ENCODE measurements around the gene MACROD2.
"Not testable (repeated sequence)": the region's sequence is repeated elsewhere in the genome, so short reads cannot be mapped to it uniquely, and the experiment has no call there.

Gene MACROD2

DNA sequence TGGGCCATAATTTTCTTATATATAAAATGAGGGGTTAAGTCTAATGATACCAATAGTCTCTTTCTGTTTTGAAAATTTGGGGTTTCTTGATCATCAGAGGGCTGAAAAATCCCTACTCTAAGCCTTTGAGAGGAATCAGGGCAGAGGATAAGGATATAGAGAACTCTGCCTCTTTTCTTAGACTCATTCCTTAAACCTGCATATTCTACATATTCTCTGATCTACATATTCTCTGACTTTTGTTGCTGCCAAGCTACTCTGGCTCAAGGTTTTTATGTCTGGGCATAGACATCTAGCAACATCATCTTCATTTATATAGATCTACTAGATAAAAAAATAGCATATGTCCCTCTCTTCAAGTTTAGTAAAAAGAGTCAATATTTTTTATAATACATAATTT is 270.9 kb downstream of the MACROD2 start:
- DNase-seq (ENCODE audit: low spot score) = no peak

DNA sequence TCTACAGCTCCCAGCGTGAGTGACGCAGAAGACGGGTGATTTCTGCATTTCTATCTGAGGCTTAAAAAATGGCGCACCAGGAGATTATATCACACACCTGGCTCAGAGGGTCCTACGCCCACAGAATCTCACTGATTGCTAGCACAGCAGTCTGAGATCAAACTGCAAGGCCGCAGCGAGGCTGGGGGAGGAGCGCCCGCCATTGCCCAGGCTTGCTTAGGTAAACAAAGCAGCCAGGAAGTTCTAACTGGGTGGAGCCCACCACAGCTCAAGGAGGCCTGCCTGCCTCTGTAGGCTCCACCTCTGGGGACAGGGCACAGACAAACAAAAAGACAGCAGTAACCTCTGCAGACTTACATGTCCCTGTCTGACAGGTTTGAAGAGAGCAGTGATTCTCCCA is 275.4 kb downstream of the MACROD2 start:
- not testable (repeated sequence) for DNase-seq (ENCODE audit: low spot score)

DNA sequence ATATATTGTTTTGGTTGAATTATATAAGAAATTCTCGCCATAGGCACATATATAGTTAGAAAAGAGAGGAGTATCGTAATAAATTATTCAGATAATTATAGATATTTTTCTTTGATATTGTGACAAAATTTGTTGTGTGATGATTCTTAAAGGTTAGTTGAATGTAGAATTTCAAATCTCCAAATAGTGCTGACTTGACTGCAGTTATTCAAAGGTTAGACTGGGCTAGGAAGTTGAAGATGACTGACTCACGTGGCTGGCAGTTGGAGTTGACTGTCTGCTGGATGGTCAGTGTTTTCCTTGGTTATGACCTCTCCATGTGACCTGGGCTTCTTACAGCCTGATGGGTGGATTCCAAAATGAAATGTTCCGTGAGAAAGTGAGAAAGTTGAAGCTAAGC is 286.8 kb downstream of the MACROD2 start:
- DNase-seq (ENCODE audit: low spot score) = no peak

DNA sequence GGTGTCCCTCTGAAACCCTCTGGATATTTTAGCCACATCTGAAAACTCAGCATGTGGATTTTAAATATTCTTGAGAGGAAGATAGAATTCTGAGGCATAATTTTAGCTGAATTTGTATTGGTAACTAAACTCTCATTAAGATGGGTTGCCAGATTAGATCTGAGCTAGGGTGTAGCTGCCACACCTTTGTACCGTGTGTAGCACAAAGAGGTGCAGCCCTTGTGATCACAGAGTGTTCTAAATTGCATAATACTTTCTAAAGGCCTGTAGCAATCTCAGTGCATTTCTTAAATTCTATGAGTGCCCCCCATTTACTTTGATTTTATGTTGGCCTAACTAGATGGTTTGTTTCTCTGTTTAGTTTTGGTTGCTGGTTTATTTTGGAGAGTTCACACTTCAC is 289.1 kb downstream of the MACROD2 start:
- no peak for DNase-seq (ENCODE audit: low spot score)

DNA sequence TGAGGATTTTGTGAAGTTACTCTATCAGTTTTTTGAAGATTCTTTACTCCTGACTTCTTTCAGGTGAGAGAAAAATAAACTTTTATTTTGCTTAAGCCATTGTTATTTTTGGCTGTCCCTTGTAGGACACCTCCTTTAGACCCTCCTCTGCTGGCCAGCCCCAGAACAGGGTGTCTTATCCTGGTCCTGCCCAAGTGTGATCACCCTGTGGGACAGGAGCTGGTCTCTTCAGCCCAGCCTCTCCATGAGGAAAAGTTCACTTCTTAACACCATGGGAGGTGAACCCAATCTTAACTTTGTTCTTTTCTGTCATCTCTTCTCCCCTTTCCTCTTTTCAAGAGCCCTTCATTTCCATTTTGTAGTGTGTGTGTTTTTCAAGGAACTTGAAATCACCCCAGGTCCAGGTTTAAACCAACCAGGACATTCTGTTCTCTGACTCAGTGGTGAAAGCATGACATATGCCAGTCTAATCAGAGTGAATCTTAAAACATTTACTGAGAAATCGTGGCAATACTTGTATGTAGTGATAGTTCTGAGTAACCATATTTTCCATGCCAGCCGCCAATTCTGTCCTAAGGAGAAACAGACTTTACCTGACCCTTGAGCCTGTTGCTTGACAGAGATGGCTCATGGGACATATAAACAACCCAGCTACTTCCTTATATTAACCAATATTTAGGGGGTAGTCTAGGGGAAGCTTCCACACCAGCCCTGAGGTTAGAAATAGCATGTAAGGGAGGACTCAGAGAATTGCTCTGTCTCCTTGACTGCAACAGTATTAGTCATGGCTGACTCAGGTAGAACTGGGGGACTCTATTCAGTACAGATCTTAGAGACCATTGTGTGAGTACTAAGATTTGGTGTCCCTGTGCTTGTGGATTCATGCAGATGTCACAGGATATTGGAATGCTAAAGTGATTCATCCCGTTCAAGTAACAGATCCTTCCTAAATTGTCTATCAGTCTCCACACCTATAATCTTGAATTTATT is 293.3 kb downstream of the MACROD2 start:
- DNase-seq (ENCODE audit: low spot score) = no peak

DNA sequence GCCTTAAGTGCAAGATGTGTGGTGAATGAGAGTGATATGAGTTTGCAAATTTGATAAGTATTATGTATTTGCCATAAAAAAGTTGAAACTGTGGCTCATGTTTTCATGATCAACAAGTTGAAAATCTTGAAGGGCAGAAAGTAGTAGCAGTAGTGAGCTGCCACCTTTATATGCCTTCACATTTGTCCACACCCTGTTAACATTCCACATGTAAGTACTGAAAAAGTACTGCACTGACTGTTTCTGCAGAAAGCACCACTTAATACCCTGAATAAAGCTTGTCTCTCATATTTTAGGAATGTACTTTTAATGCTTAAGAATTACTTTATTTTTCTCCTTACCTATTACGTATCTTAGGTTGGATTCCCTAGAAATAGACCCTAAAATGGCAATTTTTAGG is 296.2 kb downstream of the MACROD2 start:
- no peak for DNase-seq (ENCODE audit: low spot score)

DNA sequence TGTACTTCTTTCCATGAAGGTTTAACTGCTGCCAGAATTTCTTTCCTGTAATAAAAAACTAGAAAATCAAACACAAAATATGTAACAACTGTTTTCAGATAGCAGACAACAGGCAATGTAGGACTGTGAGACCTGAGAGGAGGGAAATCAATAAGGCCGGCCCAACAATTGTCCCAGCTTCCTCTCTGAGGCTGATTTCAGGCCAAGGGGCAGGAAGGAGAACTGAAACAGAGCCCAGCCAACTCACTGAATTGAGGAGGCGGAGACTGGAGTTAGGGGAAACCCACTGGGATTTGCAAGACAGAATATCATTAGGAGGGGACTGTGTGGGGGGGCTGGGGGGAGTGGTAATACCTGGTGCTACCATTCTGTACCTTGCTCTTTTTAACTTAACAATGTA is 299.9 kb downstream of the MACROD2 start:
- DNase-seq (ENCODE audit: low spot score) = peak; percentile 6

DNA sequence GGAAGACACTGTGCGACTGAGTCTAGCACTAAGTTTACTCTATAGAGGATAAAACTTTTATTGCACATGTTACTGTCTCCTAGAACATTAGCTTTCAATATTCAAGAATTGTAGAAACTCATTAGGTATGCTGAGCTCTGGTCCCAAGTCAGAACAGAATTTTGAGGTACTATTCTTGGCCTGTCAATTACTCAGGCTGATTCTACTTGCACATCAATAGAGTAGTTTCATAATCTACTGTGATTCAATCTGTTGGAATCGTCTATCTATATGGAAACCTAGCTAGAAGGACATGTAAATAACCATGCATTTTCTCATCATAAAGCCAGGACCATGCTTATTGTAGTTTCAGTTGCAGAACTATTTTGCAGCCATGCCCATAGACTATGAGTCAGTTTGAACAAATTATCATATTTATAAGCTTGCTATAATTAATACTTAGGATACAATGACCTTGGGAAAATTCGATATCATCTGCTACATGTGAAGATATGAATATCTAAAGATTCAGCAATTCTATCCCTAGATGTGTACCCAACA is 300.5 kb downstream of the MACROD2 start:
- no peak for DNase-seq (ENCODE audit: low spot score)

DNA sequence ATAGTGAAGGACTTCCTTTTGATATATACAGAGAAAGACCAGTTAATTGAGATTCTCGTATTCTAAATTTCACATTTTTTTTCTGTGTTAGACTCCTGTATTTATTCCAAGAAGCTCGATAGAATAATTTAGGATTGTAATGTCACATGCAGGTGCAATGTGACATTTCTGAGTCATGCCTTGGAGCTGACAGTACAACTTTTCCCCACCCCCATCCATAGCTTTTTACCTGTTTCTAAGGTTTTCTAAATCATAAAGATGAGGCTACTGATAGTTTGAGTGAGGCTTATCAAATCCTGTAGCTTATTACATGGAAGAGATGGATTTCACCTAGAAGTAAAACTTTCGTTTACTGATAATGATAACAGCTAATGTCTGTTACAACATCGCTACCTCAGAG is 304.5 kb downstream of the MACROD2 start:
- DNase-seq (ENCODE audit: low spot score) = no peak

DNA sequence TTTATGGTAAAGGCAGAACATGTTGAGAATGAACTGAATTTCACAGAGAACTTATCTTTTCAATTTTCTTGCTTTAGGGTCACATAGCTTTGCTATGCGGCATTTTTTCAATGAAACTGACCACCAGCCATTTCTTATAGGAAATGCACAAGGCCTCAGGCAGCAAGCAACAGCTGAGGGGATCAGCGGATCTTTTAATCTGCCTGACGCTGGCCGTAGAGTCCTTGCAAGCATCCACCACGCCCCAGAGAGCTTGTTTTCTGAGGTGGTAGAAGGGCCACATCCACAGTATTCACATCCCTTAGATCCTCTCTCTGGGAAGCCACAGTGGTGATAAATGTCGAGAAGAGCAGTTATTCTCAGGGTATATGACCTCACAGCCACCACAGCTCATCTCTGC is 307.8 kb downstream of the MACROD2 start:
- DNase-seq (ENCODE audit: low spot score) = no peak

DNA sequence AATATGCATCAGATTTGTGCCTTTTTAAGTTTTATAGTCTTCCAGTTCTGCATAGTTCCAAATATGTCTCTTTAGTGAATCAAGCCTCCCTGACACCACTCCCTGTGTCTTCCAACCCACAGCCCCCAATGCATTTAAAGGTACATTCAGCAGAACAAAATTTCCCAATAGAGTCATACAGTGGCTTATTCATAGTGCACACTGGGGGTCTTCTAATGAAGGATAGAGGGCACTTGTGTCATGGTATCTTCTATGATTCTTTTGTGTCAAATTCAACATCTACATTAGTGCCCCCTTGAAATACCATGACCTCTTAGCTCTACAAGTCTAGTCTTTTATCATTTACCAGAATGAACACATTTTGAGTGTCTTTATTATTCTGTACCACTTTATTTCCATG is 308.3 kb downstream of the MACROD2 start:
- DNase-seq (ENCODE audit: low spot score) = no peak

DNA sequence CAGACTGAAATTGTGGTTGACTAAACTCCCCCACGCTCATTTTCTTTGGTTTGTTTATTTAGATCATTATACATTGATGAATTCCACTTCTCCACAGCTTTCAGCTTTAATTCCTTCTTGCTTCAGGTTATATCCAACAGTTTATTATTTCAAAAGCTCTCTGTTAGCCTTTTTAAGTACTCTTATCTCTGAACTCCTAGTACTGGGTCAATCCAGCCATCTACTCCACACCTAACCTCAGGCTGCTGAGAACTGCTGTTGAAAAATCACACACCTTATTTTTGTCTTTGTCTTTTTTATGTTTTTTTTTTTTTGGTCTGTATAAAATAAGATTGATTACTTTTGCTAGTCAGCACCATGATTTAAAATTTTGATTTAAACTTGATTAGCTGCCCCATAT is 309.2 kb downstream of the MACROD2 start:
- DNase-seq (ENCODE audit: low spot score) = no peak

DNA sequence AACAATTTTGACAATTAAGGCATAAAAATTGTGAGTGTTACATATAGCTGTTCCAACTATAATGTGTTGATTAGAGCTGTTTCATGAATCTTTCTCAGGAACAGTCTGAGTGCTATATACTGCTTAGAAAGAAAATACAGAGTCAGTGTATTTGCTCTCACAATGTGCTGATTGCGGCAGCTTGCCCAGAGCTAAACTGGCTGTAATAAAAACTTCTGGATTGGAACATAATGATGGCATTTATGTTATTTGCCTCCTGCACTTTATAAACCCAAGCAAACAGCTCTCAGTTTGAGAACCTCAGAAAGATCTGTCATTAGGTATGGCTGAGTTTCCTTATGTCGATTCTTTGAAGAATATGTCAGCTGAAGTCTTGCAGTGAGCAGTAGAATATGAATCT is 312.6 kb downstream of the MACROD2 start:
- DNase-seq (ENCODE audit: low spot score) = no peak

DNA sequence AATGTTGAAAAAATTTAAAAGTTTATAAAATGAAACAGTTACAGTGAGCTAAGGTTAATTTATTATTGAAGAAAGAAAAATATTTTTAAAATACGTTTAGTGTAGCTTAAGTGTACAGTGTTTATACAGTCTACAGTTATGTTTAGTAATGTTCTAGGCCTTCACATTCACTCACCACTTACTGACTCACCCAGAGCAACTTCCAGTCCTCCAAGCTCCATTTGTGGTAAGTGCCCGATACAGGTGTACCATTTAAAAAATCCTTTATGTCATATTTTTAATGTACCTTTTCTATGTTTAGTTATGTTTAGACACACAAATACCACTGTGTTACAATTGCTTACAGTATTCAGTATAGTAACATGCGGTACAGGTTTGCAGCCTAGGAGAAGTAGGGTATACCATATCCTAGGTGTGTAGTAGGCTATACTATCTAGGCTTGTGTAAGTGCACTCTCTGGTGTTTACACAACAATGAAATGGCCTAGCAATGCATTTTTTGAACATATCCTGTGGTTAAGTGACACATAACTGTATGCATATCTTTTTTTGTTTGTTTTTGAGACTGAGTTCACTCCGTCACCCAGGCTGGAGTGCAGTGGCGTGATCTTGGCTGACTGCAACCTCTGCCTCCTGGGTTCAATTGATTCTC is 315.8 kb downstream of the MACROD2 start:
- no peak for DNase-seq (ENCODE audit: low spot score)

DNA sequence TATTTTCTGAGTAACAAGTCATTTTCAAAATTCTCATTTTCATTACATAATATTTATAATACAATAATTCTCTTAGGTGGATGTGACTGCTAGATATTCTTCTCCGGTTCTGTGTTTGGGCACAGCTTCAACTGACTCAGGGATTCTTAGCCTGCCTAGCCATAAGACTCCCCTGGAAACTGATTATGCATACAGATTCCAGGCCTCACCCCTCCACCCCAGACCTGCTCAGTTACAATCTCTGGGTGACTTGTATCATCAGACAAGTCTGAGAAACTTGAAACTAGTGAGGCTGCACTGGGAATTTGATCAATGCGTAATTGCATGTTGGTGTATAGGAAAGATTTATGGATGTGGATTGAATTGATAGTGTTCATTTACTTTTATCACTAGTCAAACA is 316.7 kb downstream of the MACROD2 start:
- DNase-seq (ENCODE audit: low spot score) = no peak

DNA sequence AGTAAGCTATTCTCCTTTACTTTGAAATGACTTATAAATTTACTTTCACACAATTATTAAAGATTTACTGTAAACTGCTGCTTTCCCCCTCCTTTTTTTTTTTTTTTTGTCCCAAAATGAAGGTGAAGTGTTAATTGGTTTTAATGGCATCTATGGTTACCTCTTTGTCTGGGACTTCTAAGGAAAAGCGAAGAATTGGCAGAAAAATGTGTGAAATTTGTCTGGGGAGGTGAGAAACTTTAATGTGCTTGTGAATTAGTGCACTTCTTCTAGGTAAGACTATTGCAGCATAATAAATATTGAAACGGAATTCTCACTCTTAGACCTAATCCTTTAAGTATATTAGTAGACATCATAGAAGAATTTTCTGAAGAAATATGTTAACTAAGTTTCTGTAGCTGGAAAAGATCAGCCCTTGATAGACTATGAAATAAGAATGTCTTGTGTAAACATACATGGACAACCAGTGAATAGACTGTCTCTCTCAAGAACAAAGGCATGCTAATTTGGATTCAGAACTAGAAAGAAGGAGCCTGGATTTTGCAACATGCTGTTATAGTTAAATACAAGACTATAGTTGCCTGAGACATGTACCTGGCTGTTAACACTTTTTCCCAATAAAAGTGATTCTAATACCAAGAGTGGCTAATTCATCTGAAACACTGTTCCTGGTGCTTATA is 318.2 kb downstream of the MACROD2 start:
- DNase-seq (ENCODE audit: low spot score) = no peak

DNA sequence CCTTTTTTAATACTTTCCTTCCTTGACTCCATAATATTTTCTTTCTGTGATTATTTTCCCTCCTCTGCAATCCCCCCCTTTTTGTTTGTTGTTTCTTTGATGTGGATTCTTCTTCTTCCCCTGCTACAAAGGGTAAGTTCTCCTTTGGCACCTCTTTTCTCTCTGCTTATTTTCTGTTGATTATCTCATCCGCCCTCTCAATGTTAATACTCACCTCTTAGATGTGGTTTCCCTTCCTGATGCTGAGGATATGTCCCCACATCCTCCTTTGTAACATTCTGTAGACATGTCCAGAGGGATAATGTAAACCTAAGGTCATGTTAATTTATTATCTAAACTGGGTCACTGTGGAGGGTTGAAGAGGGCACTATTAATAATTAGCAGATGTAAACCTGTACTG is 324.4 kb downstream of the MACROD2 start:
- DNase-seq (ENCODE audit: low spot score) = no peak

DNA sequence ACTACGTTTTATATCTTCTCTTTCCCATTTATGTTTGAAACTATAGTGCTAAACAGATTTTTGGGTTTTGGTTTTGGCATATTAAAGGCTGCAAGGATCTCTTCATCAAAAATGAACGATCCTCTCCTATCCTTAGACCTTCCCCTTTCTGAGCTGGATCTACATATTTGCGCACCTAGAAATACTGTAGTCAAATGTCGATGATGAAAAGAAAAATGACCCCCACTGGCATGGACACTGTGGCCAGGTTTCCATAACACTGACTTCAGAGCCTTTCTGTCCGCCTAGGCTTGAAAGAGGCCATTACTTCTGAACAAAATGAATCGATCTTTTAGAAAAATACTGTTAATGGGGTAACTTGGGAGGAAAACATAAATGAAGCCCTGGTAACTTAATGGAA is 336.3 kb downstream of the MACROD2 start:
- no peak for DNase-seq (ENCODE audit: low spot score)

DNA sequence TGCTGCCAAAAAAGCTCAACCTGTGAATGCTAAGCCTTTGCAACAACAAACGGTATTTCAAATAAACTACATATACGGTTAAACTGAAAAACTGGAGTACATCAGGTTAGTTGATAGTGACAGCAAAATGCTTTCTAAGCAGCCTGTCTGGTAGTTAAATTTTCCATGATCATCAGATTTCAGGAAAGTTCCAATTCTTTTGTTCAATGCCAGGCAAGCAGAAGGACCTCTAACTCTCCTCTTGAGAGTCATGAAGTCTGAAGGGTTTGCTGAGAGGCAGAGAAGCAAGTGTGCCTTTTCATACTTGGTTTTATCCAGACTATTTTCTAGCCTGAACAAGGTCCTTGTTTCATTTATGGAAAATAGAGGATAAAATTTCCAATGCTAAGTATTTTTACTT is 337.6 kb downstream of the MACROD2 start:
- DNase-seq (ENCODE audit: low spot score) = no peak

DNA sequence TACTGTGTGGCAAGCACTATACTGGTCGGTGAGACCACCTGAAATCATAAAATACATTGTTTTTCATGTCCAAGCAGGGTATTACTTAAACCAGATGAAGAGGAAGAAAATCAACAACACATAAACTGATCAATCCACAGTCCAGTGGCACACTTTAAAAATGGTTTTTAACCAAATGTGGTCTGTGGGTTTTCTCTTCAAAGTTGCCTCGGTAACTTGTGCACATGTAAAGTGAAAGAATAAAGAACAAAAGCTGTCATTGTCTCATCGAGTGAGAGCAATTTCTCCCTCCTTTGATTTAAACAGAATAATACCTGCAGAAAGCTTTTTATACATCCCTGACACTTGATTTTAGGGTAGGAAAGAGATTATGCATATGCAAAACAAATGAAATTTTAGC is 338.4 kb downstream of the MACROD2 start:
- DNase-seq (ENCODE audit: low spot score) = no peak

DNA sequence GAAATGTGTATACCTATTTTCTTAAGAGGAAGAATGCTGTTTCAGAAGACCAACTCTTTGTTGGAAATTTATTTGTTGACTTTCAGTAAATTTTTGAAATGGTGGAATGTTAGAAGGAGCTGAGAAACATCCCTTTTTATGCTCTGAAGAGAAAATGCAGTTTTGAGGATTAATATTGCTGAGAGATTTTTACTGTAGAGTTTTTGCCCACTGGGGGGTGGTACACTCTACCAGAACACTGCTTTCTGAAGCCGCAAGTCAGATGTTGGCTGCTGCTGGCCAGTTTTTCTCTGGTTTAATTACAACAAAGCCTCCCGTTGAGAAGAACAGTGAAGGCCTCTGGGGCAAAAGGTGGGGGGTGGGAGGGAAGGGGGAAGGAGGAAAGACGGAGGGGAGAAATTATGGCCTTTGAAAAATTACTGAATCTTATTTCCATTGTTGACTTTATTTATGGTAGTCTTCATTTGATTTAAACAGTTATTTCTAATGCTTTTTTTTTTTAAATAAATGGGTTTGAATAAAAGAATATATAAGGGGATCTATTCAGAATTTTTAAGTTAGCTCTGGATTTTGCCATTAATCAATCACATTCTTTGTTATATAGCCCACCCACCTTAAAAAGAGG is 339.1 kb downstream of the MACROD2 start:
- no peak for DNase-seq (ENCODE audit: low spot score)

DNA sequence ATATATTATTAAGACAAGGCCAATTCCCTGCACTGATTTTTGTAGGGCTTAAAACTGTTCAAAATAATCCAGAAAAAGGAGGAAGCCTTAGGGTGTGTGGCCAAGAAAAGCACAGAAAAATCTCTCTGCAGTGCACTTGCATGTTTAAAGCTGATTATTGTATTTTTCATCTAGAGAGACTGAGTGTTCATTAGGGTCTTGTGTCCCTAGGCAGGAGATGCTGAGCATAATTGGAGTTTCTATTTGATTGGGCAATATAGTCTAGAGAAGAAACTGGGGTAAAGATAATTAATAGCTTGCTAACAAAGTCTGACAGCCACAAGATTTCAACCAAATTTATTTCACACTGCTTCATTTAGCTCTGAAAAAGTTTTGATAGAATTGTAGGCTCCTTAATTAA is 339.7 kb downstream of the MACROD2 start:
- DNase-seq (ENCODE audit: low spot score) = no peak
